OCI-LY3 (cell line): ENCODE measurements around the gene PLS1.

Source experiments
- CTCF ChIP-seq: fragments of 200-600, 300-600 bp; sonication (generic); IDR thresholded peaks from 2 replicates; pipeline ENCODE4 v1.5.1; 2014; ENCODE audit warnings: antibody characterized with exemption, low read length, low read depth
- EZH2phosphoT487 ChIP-seq: fragments of 200-600 bp; shearing (Covaris generic); IDR thresholded peaks from 2 replicates; pipeline ENCODE4 v1.6.1; 2018; ENCODE audit warnings: antibody characterized with exemption, mixed run types, low read depth

GRCh38 chr3:142586803-142587406, 9.3 kb upstream of the PLS1 start:
- peak; percentile 75 for TF ChIP-seq CTCF
- TF ChIP-seq EZH2phosphoT487, result no peak
